Stimulated activated CD4-positive, alpha-beta T cell treated with anti-CD3 and anti-CD28 coated beads, Interleukin-15, amount 100 ng/mL, for 1 hour (primary cell): ENCODE measurements around the gene TSBP1.

Experiments used
- DNase-seq, 2 donors: peaks; one replicate each; pipeline ENCODE4 v3.0.0-alpha.2; 2020; ENCODE audit warnings: low read depth in 1 of 2, low spot score in 1 of 2

Gene TSBP1

DNA sequence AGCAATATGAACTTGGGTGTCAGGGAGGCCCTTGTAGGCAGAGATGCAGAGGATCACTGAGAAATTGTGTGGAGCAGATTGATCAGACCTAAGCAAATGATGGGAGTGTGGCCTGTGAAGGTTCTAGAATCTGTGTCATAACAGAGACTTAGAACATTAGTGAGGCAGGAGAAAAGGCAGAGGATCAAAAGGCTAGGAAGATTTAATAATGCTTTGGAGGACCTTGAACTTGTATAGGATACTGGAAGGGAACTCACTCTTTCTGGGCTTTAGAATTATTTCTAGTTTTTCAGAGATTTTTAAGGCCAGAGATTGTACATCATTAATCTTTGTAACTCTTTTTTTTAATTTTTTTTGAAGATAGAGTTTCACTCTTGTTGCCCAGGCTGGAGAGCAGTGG is at the start of gene TSBP1:
Gene TSBP1, minus strand, starts transcription at position 101 of the 400 bp plus-strand sequence. CDS start 197 bp downstream, outside the sequence.
- no peak for DNase-seq

DNA sequence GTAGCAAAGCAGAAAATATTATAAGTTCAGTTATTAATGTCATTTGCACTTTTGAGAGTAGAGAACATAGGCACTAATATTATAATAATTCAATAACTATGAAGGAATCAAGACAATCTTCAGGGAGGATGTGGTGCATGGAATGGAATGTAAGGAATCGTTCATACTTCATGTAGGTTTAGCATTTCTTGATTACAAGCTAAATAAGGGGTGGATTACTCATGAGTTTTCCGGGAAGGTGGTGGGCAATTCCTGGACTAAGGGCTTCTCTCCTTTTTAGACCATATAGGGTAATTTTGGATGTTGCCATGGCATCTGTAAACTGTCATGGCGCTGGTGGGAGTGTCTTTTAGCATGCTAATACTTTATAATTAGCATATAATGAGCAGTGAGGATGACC is 44.3 kb upstream of the TSBP1 start:
- DNase-seq, result no peak

GRCh38 chr6:32415521-32416019 is 43.9 kb upstream of the TSBP1 start:
- peak; percentile 49 to 65 for DNase-seq

- peak; percentile 69 to 81 for DNase-seq
These were observed 41.8 kb upstream of the TSBP1 start for GRCh38 chr6:32413427-32414047.

GRCh38 chr6:32411566-32412327 is 40.0 kb upstream of the TSBP1 start:
- no peak for DNase-seq

DNA sequence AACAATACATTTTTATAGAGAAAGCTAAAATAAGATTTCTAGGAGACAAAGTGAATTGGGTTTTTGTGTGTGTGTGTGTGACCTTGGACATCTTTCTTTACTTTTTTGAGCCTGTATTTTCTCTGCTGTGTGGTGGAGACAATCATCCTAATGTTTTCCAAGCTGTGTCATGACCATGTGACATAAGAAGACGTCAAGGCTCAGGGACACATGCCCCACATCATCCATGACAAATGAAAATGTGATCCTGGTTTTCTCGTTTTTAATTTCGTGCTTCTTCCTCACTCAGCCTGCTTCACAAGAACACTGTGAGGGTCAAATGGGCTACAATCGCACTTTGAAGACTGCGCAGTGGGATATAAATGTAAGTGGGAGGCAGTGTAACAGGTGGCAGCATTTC is 39.2 kb upstream of the TSBP1 start:
- no peak for DNase-seq

DNA sequence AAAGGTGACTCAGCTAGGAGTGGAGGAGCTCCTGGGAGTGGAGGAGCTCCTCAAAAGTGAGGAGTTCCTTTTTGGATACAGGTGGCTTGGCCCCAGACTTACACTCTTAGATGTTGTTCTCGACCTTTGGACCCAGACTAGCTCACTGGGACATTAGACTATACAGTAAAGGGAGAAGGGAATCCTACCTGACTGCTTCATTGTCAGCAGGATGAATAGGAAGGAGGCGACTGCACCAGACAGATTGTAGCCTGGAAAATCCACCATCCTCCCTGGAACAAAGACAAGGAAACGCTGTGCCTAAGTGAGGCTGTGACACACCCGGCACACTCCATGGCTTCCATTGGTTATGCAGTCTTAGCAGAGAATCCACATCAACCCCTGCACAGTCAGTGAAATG is 35.2 kb upstream of the TSBP1 start, which contains the start of gene BTNL2:
Gene BTNL2, minus strand, starts transcription at position 325 of the 400 bp plus-strand sequence. Its CDS starts 58 bp downstream, at position 267.
- DNase-seq, result no peak

DNA sequence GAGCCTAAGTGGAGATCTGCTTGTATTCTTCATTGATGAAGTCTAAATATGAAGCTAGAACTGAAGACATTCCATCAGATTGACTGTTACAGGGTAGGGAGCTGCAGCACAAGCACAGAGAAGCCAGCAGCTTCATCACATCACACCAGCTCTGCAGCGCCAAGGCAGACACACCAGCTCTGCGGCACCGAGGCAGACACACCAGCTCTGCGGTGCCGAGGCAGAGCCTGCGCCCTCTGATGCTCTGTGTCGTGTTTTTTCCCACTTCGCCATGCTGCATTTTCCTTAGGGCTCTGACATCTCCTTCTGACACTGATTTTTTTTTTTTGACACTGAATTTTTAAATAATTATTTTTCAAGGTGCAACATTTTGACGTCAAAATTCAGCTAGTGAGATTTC is 34.5 kb upstream of the TSBP1 start:
- DNase-seq, result no peak

DNA sequence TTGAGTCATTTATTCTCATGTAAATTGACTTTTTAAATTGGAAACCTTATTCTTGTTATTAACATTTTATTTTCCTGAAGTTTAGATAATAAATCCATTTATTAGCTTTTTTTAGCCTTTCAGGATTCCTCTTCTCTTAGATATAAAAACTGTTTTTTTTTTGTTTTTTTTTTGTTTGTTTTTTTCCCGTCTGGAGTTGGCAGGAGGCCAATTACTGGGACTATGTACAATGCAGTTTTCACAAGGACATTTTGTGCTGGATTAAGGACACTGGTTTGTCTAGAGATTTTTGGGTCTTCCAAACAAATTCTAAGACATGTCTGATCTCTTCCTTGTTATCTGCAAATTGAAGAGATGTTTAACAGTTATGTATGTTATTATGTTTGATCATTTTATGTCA is 34.0 kb upstream of the TSBP1 start:
- no peak for DNase-seq

GRCh38 chr6:32402812-32403211 is 31.1 kb upstream of the TSBP1 start:
- DNase-seq, result no peak

GRCh38 chr6:32401284-32401963 is 29.7 kb upstream of the TSBP1 start:
- DNase-seq, result no peak

DNA sequence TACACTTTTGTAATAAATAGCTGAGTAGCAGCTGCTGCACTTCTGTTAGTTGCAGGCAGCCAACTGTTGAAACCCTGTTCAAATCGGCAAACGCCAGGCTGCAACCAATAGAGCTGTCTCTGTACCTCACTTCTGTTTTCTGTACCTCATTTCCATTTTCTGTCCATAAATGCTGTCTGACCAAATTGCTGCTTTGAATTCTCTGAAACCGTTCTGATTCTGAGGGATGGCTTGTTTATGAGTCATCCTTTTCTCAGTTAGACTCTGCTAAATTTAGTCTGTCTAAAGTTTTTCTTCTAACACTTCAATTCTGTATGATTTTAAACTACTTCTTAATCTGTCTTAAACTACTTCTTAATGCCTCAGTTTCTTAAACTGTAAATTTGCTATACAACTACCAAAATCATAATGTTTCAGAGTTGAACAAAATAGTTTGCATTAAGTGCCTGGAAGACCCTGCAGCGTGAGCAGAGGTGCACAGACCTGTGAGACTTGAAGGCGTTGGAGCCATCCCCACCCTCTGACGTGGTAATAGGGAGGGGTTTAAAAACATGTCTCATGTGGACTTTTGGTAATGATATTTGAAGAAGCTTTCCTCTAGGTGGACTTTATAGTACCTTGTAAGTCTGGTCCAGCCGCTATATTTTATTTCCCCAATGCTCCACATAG is 25.7 kb upstream of the TSBP1 start:
- DNase-seq, result no peak

DNA sequence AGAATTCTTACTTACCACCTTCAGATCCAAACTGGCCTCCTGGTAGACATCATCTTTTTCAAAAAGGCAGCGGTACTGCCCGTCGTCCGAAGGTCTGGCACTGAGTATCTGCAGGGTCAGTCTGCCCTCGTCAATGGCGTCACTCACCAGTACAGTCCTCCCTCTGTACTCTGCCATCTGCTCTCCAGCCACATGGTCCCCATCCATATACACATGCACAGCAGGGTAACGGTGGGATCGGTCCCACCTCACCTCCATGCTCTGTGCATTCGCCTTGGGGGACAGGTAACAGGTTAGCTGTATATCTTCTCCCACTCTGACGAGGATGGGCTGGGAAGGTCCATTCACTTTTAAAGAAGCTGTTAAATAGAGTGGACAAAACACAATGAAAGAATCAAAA is 24.3 kb upstream of the TSBP1 start:
- DNase-seq, result no peak

DNA sequence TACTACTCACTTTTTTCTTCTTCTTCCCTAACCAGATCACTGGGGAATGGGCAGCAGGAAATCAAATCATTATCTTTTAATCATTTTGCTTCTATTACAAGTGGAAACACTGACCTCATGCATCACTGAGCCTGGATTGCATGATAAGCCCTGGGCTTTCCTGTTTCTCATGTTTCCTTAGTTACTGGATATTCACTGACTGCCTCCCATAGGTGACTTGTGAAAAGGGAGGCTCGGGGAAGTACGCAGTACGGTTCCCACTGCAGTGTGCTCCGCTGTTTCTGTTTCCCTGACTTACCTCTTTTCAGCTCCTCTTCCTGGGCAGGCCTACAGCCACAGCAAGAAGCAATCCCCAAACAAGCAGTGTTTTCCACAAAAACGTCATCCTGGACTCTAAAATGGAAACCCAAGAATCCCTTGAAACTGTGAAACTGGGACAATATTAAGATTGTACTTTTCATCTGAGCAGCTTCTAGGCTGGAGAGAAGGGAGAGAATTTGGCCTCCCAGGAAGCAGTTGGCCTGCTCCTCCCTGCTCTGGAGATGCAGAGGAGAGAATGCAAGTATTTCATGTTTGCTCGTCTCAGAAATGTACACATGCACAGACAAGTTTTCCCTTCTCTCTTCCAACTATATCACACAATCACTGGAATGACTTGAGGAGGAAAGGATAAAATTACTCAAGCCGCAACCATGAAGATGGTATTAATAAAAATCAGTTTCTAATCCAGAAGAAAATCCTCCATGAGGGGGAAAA is 22.1 kb upstream of the TSBP1 start:
- DNase-seq, result no peak

- no peak for DNase-seq
These were observed 19.8 kb upstream of the TSBP1 start for GRCh38 chr6:32391505-32391904.

GRCh38 chr6:32387589-32388340 is 16.1 kb upstream of the TSBP1 start:
- no peak for DNase-seq

- DNase-seq, result no peak
These were observed 14.3 kb upstream of the TSBP1 start for GRCh38 chr6:32386040-32386439.

DNA sequence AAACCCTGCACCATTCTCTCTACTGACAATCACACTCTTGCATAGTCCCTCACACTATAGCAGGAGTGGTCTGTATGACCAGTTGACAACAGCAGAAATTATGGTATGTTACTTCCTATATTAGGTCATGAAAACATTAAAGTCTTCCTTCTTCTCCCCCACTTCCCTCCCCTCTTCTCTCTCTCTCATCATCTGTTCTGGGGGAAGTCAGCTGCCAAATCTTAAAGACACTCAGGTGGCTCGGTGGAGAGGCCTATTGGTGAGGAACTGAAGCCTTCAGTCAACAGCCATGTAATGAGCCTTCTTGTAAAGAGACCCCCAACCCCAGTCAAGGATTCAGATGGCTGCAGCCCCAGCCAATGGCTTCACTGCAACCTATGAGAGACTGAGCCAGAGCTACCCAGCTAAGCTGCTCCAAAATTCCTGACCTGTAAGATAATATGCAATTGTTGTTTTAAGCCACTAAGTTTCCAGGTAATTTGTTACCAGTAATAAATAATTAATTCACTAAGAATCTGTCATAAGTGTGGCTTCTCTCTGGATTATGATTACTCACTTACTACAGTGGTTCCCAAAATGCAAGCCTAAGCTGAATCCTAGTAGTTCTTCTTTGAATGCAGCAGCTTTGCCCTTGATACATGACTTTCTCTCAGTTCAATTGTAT is 11.2 kb upstream of the TSBP1 start:
- no peak for DNase-seq

GRCh38 chr6:32379545-32379944 is 7.8 kb upstream of the TSBP1 start:
- no peak for DNase-seq
